SU-DHL-6 (cell line): ENCODE measurements around the gene ETFA.

Source experiments
- EZH2phosphoT487 ChIP-seq: fragments of 200-600 bp; sonication (generic), shearing (Covaris generic); conservative IDR thresholded peaks from 2 replicates; pipeline ENCODE4 v1.6.1; 2018; ENCODE audit warnings: mild to moderate bottlenecking, antibody characterized with exemption, low read length, moderate library complexity, mixed read lengths
- TF ChIP-seq, protein P1 (sequence below): fragments of 200-600 bp; sonication (generic); IDR thresholded peaks from one replicate; pipeline ENCODE4 v1.5.1; 2017; ENCODE audit warnings: antibody characterized with exemption, mild to moderate bottlenecking, low read length, moderate library complexity; ENCODE audit not compliant: insufficient read depth, poor library complexity, severe bottlenecking

DNA sequence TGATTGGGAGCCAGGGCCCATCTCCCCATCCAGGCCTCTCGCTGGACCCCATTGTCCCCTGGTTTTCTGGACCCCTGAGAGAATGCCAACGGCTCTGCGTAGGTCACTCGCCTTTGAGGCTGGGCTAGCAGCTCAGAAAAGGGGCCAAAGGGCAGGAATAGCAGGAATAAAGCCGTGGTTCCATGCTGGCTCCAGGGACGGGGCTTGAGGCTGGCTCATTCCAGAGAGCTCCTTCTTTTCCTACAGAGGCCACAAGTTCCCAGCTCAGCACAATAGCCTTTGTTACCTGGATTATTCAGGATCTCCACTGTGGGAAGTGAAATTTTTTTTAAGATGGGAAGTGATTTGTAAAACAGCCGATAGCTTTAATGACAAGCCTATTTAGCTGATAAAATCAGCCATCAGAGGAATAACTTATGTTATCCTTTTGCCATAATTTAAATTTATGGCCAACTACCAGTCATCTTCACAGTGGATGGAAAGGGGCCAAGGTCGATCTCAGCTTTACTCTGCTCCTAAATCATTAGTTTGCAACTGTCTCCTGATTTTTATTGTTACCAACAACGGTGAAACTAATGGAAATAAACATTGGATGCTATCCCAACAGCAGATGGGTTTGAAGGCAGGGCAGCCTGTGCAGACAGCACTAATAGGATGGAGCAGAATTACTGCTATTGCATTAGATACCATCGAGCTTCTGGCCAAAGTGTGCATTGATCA, 127.2 kb downstream of the ETFA start:
- TF ChIP-seq, protein P1, sequence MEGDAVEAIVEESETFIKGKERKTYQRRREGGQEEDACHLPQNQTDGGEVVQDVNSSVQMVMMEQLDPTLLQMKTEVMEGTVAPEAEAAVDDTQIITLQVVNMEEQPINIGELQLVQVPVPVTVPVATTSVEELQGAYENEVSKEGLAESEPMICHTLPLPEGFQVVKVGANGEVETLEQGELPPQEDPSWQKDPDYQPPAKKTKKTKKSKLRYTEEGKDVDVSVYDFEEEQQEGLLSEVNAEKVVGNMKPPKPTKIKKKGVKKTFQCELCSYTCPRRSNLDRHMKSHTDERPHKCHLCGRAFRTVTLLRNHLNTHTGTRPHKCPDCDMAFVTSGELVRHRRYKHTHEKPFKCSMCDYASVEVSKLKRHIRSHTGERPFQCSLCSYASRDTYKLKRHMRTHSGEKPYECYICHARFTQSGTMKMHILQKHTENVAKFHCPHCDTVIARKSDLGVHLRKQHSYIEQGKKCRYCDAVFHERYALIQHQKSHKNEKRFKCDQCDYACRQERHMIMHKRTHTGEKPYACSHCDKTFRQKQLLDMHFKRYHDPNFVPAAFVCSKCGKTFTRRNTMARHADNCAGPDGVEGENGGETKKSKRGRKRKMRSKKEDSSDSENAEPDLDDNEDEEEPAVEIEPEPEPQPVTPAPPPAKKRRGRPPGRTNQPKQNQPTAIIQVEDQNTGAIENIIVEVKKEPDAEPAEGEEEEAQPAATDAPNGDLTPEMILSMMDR: no peak
- no peak for TF ChIP-seq EZH2phosphoT487
